HL-60 (cell line): ENCODE measurements around the gene ADGRG6.

Experiments used
- DNase-seq, 2 experiments: peaks; one replicate each; pipeline ENCODE4 v3.0.0-alpha.2; 2010 to 2020; ENCODE audit warnings: low read depth in 1 of 2, low spot score in 1 of 2
- H3K27ac ChIP-seq: fragments of 250-450 bp; sonication (Bioruptor Pico); replicated peaks from 2 replicates; pipeline ENCODE4 v1.5.1; 2020; ENCODE audit warnings: mild to moderate bottlenecking, moderate library complexity
- H3K27me3 ChIP-seq: fragments of 250-450 bp; sonication (Bioruptor Pico); 2 replicates; pipeline ENCODE4 v1.5.1; 2021; ENCODE audit warnings: mild to moderate bottlenecking, moderate library complexity; ENCODE audit not compliant: insufficient read depth, poor library complexity, severe bottlenecking
- H3K4me3 ChIP-seq: replicated peaks from 2 replicates; pipeline ENCODE4 v1.5.1; 2011; ENCODE audit warnings: mild to moderate bottlenecking, control low read depth, low read length; ENCODE audit not compliant: insufficient read depth
- GABPA ChIP-seq: IDR thresholded peaks from 2 replicates; pipeline ENCODE4 v1.6.1; 2012; ENCODE audit warnings: low read depth
- POLR2AphosphoS5 ChIP-seq: IDR thresholded peaks from 2 replicates; pipeline ENCODE4 v1.6.1; 2012; ENCODE audit warnings: low read depth
- SPI1 ChIP-seq: IDR thresholded peaks from 2 replicates; pipeline ENCODE4 v1.6.1; 2012; ENCODE audit warnings: low read depth, mild to moderate bottlenecking, borderline replicate concordance
- TF ChIP-seq, protein P1 (sequence below): IDR thresholded peaks from 2 replicates; pipeline ENCODE4 v1.6.1; 2012; ENCODE audit warnings: low read depth; ENCODE audit not compliant: insufficient replicate concordance
- TF ChIP-seq, protein P2 (sequence below): IDR thresholded peaks from one replicate; pipeline ENCODE4 v1.5.1; 2011; ENCODE audit warnings: low read length, control low read depth, inconsistent platforms; ENCODE audit not compliant: insufficient read depth

The ADGRG6 gene

DNA sequence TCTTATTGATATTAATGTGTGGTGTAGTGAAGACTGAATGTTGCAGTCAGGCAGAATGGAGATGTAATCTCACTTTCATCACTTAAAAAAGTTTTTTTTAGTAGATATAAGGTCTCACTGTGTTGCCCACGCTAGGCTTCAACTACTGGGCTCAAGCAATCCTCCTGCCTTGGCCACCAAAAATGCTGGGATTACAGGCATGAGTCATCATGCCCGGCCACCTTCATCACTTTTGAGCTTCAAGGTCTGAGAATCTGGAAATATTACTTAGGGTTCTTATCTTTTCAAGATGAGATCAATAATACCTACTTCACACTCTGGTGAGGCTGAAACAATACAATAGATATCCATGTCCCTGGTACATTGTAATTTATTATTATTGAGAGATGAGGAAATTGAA, 31.6 kb downstream of the ADGRG6 start:
- TF ChIP-seq, protein P1, sequence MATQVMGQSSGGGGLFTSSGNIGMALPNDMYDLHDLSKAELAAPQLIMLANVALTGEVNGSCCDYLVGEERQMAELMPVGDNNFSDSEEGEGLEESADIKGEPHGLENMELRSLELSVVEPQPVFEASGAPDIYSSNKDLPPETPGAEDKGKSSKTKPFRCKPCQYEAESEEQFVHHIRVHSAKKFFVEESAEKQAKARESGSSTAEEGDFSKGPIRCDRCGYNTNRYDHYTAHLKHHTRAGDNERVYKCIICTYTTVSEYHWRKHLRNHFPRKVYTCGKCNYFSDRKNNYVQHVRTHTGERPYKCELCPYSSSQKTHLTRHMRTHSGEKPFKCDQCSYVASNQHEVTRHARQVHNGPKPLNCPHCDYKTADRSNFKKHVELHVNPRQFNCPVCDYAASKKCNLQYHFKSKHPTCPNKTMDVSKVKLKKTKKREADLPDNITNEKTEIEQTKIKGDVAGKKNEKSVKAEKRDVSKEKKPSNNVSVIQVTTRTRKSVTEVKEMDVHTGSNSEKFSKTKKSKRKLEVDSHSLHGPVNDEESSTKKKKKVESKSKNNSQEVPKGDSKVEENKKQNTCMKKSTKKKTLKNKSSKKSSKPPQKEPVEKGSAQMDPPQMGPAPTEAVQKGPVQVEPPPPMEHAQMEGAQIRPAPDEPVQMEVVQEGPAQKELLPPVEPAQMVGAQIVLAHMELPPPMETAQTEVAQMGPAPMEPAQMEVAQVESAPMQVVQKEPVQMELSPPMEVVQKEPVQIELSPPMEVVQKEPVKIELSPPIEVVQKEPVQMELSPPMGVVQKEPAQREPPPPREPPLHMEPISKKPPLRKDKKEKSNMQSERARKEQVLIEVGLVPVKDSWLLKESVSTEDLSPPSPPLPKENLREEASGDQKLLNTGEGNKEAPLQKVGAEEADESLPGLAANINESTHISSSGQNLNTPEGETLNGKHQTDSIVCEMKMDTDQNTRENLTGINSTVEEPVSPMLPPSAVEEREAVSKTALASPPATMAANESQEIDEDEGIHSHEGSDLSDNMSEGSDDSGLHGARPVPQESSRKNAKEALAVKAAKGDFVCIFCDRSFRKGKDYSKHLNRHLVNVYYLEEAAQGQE: no peak
- DNase-seq: no peak
- no peak overlapping the region for H3K27ac ChIP-seq
- H3K4me3 ChIP-seq: no peak overlapping the region
- no peaks in the 10 kb centered on the region for H3K27me3 ChIP-seq

DNA sequence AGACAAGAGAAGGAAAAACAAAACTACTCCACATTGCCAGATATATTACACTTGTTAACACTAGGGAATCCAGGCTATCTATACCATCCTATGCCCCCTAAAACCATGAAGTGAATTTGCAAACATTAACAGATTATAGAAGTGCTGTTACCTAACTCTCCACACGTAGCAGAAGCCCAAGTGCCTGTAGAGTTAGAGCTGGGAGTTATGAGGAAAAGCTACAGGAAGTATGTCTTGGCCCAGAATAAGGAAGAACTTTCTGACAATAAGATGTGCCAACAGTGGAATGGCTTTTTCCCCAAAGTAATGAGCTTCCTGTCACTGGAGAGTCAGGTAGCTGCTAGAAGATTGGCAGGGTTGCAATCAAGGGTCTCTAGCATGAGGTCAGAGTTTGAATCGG, 32.5 kb downstream of the ADGRG6 start:
- Histone ChIP-seq H3K27me3 (no peaks in the 10 kb centered on the region), H3K27ac (no peak overlapping the region), H3K4me3 (no peak overlapping the region)
- TF ChIP-seq SPI1 (no peak), POLR2AphosphoS5 (no peak), GABPA (no peak)
- TF ChIP-seq, protein P2, sequence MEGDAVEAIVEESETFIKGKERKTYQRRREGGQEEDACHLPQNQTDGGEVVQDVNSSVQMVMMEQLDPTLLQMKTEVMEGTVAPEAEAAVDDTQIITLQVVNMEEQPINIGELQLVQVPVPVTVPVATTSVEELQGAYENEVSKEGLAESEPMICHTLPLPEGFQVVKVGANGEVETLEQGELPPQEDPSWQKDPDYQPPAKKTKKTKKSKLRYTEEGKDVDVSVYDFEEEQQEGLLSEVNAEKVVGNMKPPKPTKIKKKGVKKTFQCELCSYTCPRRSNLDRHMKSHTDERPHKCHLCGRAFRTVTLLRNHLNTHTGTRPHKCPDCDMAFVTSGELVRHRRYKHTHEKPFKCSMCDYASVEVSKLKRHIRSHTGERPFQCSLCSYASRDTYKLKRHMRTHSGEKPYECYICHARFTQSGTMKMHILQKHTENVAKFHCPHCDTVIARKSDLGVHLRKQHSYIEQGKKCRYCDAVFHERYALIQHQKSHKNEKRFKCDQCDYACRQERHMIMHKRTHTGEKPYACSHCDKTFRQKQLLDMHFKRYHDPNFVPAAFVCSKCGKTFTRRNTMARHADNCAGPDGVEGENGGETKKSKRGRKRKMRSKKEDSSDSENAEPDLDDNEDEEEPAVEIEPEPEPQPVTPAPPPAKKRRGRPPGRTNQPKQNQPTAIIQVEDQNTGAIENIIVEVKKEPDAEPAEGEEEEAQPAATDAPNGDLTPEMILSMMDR: no peak
- TF ChIP-seq, protein P1: no peak
- DNase-seq: no peak

DNA sequence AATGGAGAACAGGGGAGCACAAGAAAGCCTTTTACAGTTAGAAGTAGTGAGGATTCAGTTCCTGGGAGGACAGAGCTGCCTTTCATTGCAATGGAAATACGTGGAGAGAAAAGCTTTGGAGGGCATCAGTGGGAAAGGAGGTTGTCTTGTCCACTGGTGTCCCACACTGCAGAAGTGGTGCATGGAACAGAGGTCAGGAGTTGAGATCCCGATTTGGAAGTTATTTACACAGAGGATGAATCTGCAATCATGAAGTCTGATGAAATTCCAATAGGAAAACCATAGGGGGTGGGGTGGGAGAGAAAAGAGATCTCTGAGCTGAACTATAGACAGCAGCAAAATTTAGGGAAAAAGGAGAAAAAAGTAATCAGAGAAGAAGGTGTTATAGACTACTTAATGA, 33.6 kb downstream of the ADGRG6 start:
- TF ChIP-seq, protein P1: no peak
- TF ChIP-seq, protein P2: no peak
- TF ChIP-seq SPI1: no peak
- TF ChIP-seq GABPA: no peak
- TF ChIP-seq POLR2AphosphoS5: no peak
- peaks cover 3% of the 10 kb centered on the region for H3K27me3 ChIP-seq
- DNase-seq: no peak
- no peak overlapping the region for H3K27ac ChIP-seq
- no peak overlapping the region for H3K4me3 ChIP-seq

DNA sequence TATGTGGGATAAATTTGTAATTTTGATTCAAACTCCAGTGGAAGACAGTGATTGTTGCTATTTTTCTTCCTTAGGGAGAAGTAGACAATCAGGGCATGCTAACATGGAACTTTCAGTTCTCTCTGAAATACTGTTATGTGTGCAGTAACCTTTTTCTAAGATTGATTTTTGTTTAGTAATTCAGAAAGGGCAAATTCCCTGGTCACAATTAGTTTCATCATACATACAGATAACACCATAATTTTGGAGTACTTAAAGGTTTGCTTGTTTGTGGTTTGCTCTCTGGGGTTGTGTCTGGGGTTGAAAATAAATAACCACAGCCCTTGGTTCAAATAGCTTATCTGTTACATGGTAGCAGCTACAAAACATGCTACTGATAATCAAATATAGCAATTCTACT, 34.4 kb downstream of the ADGRG6 start:
- no peak overlapping the region for H3K27ac ChIP-seq
- TF ChIP-seq, protein P2: no peak
- TF ChIP-seq GABPA: no peak
- TF ChIP-seq SPI1: no peak
- TF ChIP-seq POLR2AphosphoS5: no peak
- TF ChIP-seq, protein P1: no peak
- H3K27me3 ChIP-seq: peaks cover 3% of the 10 kb centered on the region
- no peak for DNase-seq
- H3K4me3 ChIP-seq: no peak overlapping the region
